ENCODE results near the gene ZNF618. TPM values are rescaled to one million over a fixed set of nuclear protein-coding genes. Genes with fewer than 3 reads are reported as not detected.

The ZNF618 gene
- total and polyA plus RNA-seq, 8 donors, result 5.1 to 14.0 (median 8.1) TPM

- no peak for TF ChIP-seq CTCF (IDR thresholded peaks at IDR 0.05)
- no peak for FAIRE-seq
Observed at GRCh38 chr9:113898596-113898995, 22.5 kb downstream of the ZNF618 start.

GRCh38 chr9:113899205-113899604 is 23.1 kb downstream of the ZNF618 start:
- WGBS, 2 donors, result 96 to 100% methylated on average over 6 of the region's 6 CpGs

More at GRCh38 chr9:113898596-113898995, 22.5 kb downstream of the ZNF618 start:
- no peaks in the 10 kb centered on the region for H3K27me3 ChIP-seq
- peaks cover 3 to 27% (median 9%) of the 10 kb centered on the region in 3 donors for H3K4me1 ChIP-seq
- intact Hi-C loops (cut with DNase I), result no loop called here
- 87 to 89% methylated on average over 4 of the region's 4 CpGs for WGBS, 2 donors
- ATAC-seq (no peak), DNase-seq (no peak)
- no peak overlapping the region for H3K4me3 ChIP-seq
- H3K36me3 ChIP-seq, result no peaks in the 10 kb centered on the region
- no peak overlapping the region for H3K27ac ChIP-seq
- no peaks in the 10 kb centered on the region for H3K9me3 ChIP-seq

GRCh38 chr9:113901221-113901688 is 25.1 kb downstream of the ZNF618 start:
- intact Hi-C loops (cut with DNase I), result no loop called here
- H3K9me3 ChIP-seq, result no peaks in the 10 kb centered on the region
- no peaks in the 10 kb centered on the region for H3K27me3 ChIP-seq
- H3K4me3 ChIP-seq, result no peak overlapping the region
- DNase-seq (no peak), FAIRE-seq (no peak), ATAC-seq (peak in 2 of 4 donors; percentile 18 to 43)
- 88 to 91% methylated on average over 17 of the region's 17 CpGs for WGBS, 2 donors
- H3K36me3 ChIP-seq, result no peaks in the 10 kb centered on the region
- no peak for TF ChIP-seq CTCF (IDR thresholded peaks at IDR 0.05)
- H3K4me1 ChIP-seq, result peaks cover 0 to 10% (median 0%) of the 10 kb centered on the region in 3 donors
- no peak overlapping the region for H3K27ac ChIP-seq

More at GRCh38 chr9:113899205-113899604, 23.1 kb downstream of the ZNF618 start:
- Histone ChIP-seq H3K27ac (no peak overlapping the region), H3K27me3 (no peaks in the 10 kb centered on the region), H3K4me3 (no peak overlapping the region), H3K36me3 (no peaks in the 10 kb centered on the region), H3K4me1 (peaks cover 3 to 22% (median 6%) of the 10 kb centered on the region in 3 donors), H3K9me3 (no peaks in the 10 kb centered on the region)
- TF ChIP-seq CTCF (IDR thresholded peaks at IDR 0.05), result no peak
- ATAC-seq, result no peak
- intact Hi-C loops (cut with DNase I), result no loop called here
- no peak for DNase-seq
- FAIRE-seq, result no peak

GRCh38 chr9:113903514-113904077 is 27.5 kb downstream of the ZNF618 start:
- no peak overlapping the region for H3K4me3 ChIP-seq
- H3K36me3 ChIP-seq, result no peaks in the 10 kb centered on the region
- DNase-seq (no peak), ATAC-seq (no peak), FAIRE-seq (no peak)
- H3K4me1 ChIP-seq, result peaks cover 0 to 12% (median 6%) of the 10 kb centered on the region in 3 donors
- intact Hi-C loops (cut with DNase I), result no loop called here
- TF ChIP-seq CTCF (IDR thresholded peaks at IDR 0.05), result no peak
- H3K9me3 ChIP-seq, result no peaks in the 10 kb centered on the region
- WGBS, 2 donors, result 89 to 94% methylated on average over 4 of the region's 4 CpGs
- no peak overlapping the region for H3K27ac ChIP-seq
- no peaks in the 10 kb centered on the region for H3K27me3 ChIP-seq

GRCh38 chr9:113906411-113907110 is 30.5 kb downstream of the ZNF618 start:
- ATAC-seq (no peak), FAIRE-seq (no peak), DNase-seq (no peak)
- Histone ChIP-seq H3K27ac (peak overlapping the region in 2 of 4 donors; percentile 20 to 58), H3K4me1 (peaks cover 25 to 38% (median 28%) of the 10 kb centered on the region in 3 donors), H3K9me3 (no peaks in the 10 kb centered on the region), H3K27me3 (no peaks in the 10 kb centered on the region), H3K36me3 (no peaks in the 10 kb centered on the region), H3K4me3 (no peak overlapping the region)
- TF ChIP-seq CTCF (IDR thresholded peaks at IDR 0.05), result no peak
- 82 to 92% methylated on average over 6 of the region's 6 CpGs for whole genome bisulfite sequencing, 2 donors
- intact Hi-C loops (cut with DNase I), result no loop called here
